GM12878 (cell line): ENCODE data around the gene ADGRD1. TPM values are rescaled to one million over a fixed set of nuclear protein-coding genes. Genes with fewer than 3 reads are reported as not detected.

Experiments
- ATAC-seq: fragments of 200-7000 bp; cut with Tn5 transposase; 3 replicates; pipeline ENCODE4 v1.9.1; 2020; ENCODE audit warnings: mild to moderate bottlenecking, moderate library complexity
- BruUV-seq: library from RNA; stranded (reverse); fragments of 400-500 nt; replicated peaks from 2 replicates; lab custom pipeline; 2021; lab: Mats Ljungman, UMichigan
- CTCF ChIA-PET: fragments of 300-600 bp; sonication (Branson Sonifier 250); formaldehyde crosslinking; extraction: SDS; loops from one replicate; lab custom pipeline; 2021; ENCODE audit warnings: inconsistent platforms; lab: Yijun Ruan, JAX
- POLR2A ChIA-PET: fragments of 350-600 bp; formaldehyde crosslinking; extraction: SDS; loops from one replicate; lab custom pipeline; 2021; ENCODE audit warnings: inconsistent platforms; lab: Charles Lee
- RAD21 ChIA-PET: fragments of 300-600 bp; sonication (Branson Sonifier 250); formaldehyde crosslinking; loops from one replicate; lab custom pipeline; 2023; ENCODE audit warnings: antibody characterized with exemption; ENCODE audit not compliant: unreplicated experiment; lab: Charles Lee
- SMC1A ChIA-PET: fragments of 300-600 bp; sonication (Branson Sonifier 250); formaldehyde crosslinking; loops from one replicate; lab custom pipeline; 2023; ENCODE audit not compliant: unreplicated experiment, uncharacterized antibody; lab: Charles Lee
- DNase-seq: peaks from one replicate; pipeline ENCODE4 v3.0.0-alpha.2; 2011; ENCODE audit warnings: low read depth, low spot score
- FAIRE-seq: peaks from 3 replicates; lab custom pipeline; 2011; peaks lifted over from hg19 to GRCh38; lab: Jason Lieb, UNC
- H2AFZ ChIP-seq: 2 replicates; pipeline ENCODE4 v1.6.0; 2011; ENCODE audit warnings: low read depth, low read length, control low read depth; ENCODE audit not compliant: control insufficient read depth
- H3K27ac ChIP-seq: 2 replicates; pipeline ENCODE4 v1.5.1; 2011; ENCODE audit warnings: control low read depth; ENCODE audit not compliant: control insufficient read depth, insufficient read depth
- H3K27me3 ChIP-seq, 2 experiments: replicated peaks in 1 of 2; 2 replicates each; pipeline versions ENCODE4 v1.6.0 to v1.6.1; 2011; ENCODE audit warnings: low read length in 1 of 2; ENCODE audit not compliant: control insufficient read depth in 2 of 2, insufficient read depth in 2 of 2
- H3K36me3 ChIP-seq, 2 experiments: 2 replicates each; pipeline ENCODE4 v1.5.1; 2011; ENCODE audit warnings: low read length in 1 of 2; ENCODE audit not compliant: control insufficient read depth in 2 of 2, insufficient read depth in 2 of 2
- H3K4me1 ChIP-seq: 2 replicates; pipeline ENCODE4 v1.6.1; 2011; ENCODE audit warnings: mild to moderate bottlenecking, low read length, moderate library complexity, mixed read lengths; ENCODE audit not compliant: control insufficient read depth, insufficient read depth
- H3K4me2 ChIP-seq: 2 replicates; pipeline ENCODE4 v1.6.0; 2011; ENCODE audit warnings: control low read depth; ENCODE audit not compliant: control insufficient read depth, insufficient read depth
- H3K4me3 ChIP-seq: fragments of 200-600 bp; sonication (generic); 2 replicates; pipeline ENCODE4 v1.5.1; 2016
- H3K79me2 ChIP-seq: 2 replicates; pipeline ENCODE4 v1.6.0; 2011; ENCODE audit warnings: low read length; ENCODE audit not compliant: control insufficient read depth, insufficient read depth
- H3K9ac ChIP-seq: 2 replicates; pipeline ENCODE4 v1.8.0; 2011; ENCODE audit warnings: low read length, control low read depth, mixed read lengths; ENCODE audit not compliant: control insufficient read depth, insufficient read depth
- H3K9me3 ChIP-seq: replicated peaks from 3 replicates; pipeline ENCODE4 v1.5.1; 2011; ENCODE audit warnings: mild to moderate bottlenecking, low read length; ENCODE audit not compliant: control insufficient read depth, insufficient read depth
- H4K20me1 ChIP-seq: 2 replicates; pipeline ENCODE4 v1.6.0; 2011; ENCODE audit not compliant: control insufficient read depth, insufficient read depth
- CEBPZ ChIP-seq: fragments of 150-350 bp; IDR thresholded peaks from 2 replicates; pipeline ENCODE4 v1.6.1; 2016; ENCODE audit warnings: low read depth, low read length
- HDGF ChIP-seq: fragments of 450-650 bp; IDR thresholded peaks from 2 replicates; pipeline ENCODE4 v1.6.1; 2016; ENCODE audit warnings: antibody characterized with exemption
- RCOR1 ChIP-seq: conservative IDR thresholded peaks from 2 replicates; pipeline ENCODE4 v1.6.1; 2012; ENCODE audit warnings: low read depth, low read length, improper control_type of control experiment
- SP1 ChIP-seq: IDR thresholded peaks from one replicate; pipeline ENCODE4 v1.6.1; 2011; ENCODE audit warnings: low read depth, low read length
- YBX1 ChIP-seq: fragments of 450-650 bp; IDR thresholded peaks from 2 replicates; pipeline ENCODE4 v1.6.1; 2016; ENCODE audit warnings: antibody characterized with exemption
- ZBED1 ChIP-seq: IDR thresholded peaks from 2 replicates; pipeline ENCODE4 v1.6.1; 2016; ENCODE audit warnings: borderline replicate concordance
- ZNF274 ChIP-seq: IDR thresholded peaks from one replicate; pipeline ENCODE4 v1.8.0; 2011; ENCODE audit not compliant: insufficient read length, insufficient read depth
- ZNF384 ChIP-seq: IDR thresholded peaks from 2 replicates; pipeline ENCODE4 v1.6.1; 2012; ENCODE audit warnings: low read depth, mild to moderate bottlenecking, low read length, improper control_type of control experiment, borderline replicate concordance
- WGBS: methylation state at CpG from one replicate; pipeline ENCODE4 v1.1.6; 2016; ENCODE audit warnings: low lambda C conversion rate; ENCODE audit not compliant: insufficient replicate concordance, insufficient coverage; ENCODE audit errors: missing lambda C conversion rate; 5-methylcytosine and 5-hydroxymethylcytosine counted together
- in situ Hi-C: fragments of 300-500 bp; cut with MboI; formaldehyde crosslinking; loops from 9 replicates; pipeline ENCODE4 v1.14.3; 2018; ENCODE audit warnings: mixed read lengths
- intact Hi-C: fragments of 100-400 bp; cut with micrococcal nuclease; formaldehyde crosslinking; loops from one replicate; pipeline ENCODE4 v1.14.2; 2022; ENCODE audit not compliant: unreplicated experiment
- polyA plus RNA-seq, 11 experiments: library from polyadenylated mRNA; depleted of rRNA in 4 of 11; unstranded in 6 of 11; stranded (reverse) in 5 of 11; fragments of >200 nt; fragmentation: Nextera tagmentation in 4 of 11; fragmentation: Illumina TruSeq in 1 of 11; extraction: Ambion mirVana in 4 of 11; extraction: Trizol in 1 of 11; gene quantifications; 1 replicate in 1 of 11; 2 replicates in 10 of 11; pipeline versions ENCODE4 v1.2.1 to v1.2.3, GENCODE V29; 2011 to 2016; ENCODE audit warnings: inconsistent platforms in 2 of 11, missing spikeins in 2 of 11, low read depth in 1 of 11
- total RNA-seq, 4 experiments: library from RNA; depleted of rRNA in 3 of 4; stranded (reverse); fragments of >200 nt in 3 of 4; fragmentation: Illumina TruSeq in 1 of 4; extraction: Trizol in 1 of 4; gene quantifications; 2 replicates each; pipeline versions ENCODE4 v1.2.1 to v1.2.3, GENCODE V29; 2013 to 2021

The ADGRD1 gene
- total and polyA plus RNA-seq, 10 of the 15 experiments (the other 5 are each of a cell fraction or from before 2014, with no cell fraction given) = 0.15 to 12.7 (median 1.2) TPM

GRCh38 chr12:130987151-130987931 is 33.6 kb downstream of the ADGRD1 start:
- Histone ChIP-seq H3K27ac (no peak overlapping the region), H3K4me1 (peaks cover under 1% of the 10 kb centered on the region; the same call in 1 of the 2 replicates), H3K4me3 (no peak overlapping the region), H3K27me3 (no peaks in the 10 kb centered on the region), H3K36me3 (no peaks in the 10 kb centered on the region), H3K4me2 (no peak overlapping the region), H3K79me2 (no peaks in the 10 kb centered on the region), H4K20me1 (no peaks in the 10 kb centered on the region), H2AFZ (no peak overlapping the region), H3K9ac (no peak overlapping the region), H3K9me3 (no peaks in the 10 kb centered on the region)
- ChIA-PET POLR2A (interaction anchor here (0.6 kb wide), 1 partner anchor 110 kb away, joined by 3 read pairs; no protein-coding TSS in a partner anchor), RAD21 (no interaction called here), CTCF (interaction anchor here (0.6 to 1.0 kb wide), 4 partner anchors 15 to 239 kb away, joined by 3 read pairs; no protein-coding TSS in a partner anchor), SMC1A (interaction anchor here (0.7 kb wide), 1 partner anchor 18 kb away, joined by 6 read pairs; no protein-coding TSS in a partner anchor)
- no peak for DNase-seq
- 69% methylated on average over 22 of the region's 22 CpGs for WGBS
- intact Hi-C loops = no loop called here
- no TSS peak for BruUV-seq
- ATAC-seq = no peak
- no peak for FAIRE-seq
- no peak for TF ChIP-seq ZNF384
- no peak for TF ChIP-seq CEBPZ
- no peak for TF ChIP-seq ZBED1
- no peak for TF ChIP-seq RCOR1
- no peak for TF ChIP-seq HDGF
- no peak for TF ChIP-seq YBX1
- no peak for TF ChIP-seq ZNF274
- TF ChIP-seq SP1 = no peak
- in situ Hi-C loops = no loop called here
